HG03457 (cell line): ENCODE results near the gene GNG2.

Experiments used
- ATAC-seq: cut with Tn5 transposase; IDR thresholded peaks from one replicate; pipeline ENCODE4 v1.9.1; 2021; ENCODE audit warnings: moderate number of reproducible peaks; ENCODE audit not compliant: unreplicated experiment

Gene GNG2

DNA sequence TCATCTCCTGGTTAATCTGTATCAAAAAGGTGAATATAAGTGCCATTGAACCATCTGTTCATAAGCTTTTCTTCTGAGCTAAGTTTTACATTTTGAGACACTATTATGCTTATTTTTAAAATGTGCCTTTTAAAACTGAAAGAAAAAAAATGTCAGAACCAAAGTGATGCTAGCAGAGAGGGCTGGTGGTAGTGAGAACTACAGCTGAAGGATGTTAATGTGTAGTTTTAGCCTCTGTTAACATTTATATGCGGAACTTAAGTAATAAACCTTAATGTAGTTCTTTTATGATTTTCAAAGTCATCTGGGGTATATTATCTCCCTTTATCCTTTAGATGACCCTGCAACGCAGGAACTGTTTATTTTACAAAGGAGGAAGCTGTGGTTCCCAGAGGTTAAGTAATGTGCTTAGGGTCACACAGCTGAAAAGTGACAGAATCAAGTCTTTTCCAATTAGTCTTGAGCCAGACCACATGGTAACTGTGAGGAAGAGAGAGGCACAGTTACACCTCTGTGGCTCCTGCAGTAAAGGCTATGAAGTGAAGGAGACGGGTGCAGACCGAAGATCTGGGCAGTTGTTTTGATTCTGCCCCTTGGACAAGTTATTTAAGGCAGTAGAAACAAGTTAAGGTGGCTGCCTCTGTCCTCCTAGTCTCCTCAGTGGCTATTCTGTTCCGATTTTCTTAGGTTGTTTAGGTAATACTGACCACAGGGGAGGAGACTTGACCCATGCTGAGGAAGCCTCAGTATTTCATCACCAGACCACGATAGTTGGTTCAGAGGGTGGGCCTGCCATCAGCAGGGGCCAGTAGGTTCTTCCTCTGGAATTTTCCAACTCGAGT is 23.9 kb downstream of the GNG2 start:
- peak; percentile 70 for ATAC-seq

DNA sequence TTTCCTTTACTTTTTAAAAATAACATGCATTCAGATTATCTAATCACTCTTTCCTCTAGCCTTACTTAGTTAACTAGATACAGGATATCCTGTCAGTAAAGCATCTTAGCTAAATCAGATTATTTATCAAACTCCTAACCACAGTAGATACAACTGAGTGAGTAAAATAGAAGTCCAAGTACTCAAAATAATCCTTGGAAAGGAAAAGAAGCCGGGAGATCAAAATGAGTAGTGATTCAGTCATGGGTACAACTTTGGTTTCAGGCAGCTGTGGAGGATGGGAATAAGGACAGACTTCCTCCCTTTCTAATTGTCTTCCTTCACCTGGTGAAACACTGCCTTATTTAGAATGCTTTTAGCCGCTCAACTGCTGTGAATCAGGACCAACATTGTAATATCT is 29.4 kb downstream of the GNG2 start:
- ATAC-seq = no peak

DNA sequence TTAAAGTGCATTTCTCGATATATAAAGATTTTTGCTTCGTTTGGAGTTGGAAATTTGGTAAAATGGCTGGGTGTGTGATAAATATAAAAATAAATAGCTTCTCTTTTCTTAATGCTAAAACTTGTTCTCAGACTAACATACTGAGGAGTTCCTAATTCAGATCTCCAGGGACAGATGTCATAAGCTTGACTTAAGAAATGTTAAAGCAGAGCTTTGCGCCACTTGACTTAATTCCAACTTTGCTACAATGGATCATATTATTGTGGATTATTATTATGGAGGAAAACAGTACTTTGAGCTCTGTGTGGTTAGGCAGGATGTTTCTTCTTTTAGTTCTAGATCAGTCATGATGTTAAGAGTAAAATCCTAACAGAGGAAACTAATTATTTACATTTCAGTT is 33.8 kb downstream of the GNG2 start:
- no peak for ATAC-seq

DNA sequence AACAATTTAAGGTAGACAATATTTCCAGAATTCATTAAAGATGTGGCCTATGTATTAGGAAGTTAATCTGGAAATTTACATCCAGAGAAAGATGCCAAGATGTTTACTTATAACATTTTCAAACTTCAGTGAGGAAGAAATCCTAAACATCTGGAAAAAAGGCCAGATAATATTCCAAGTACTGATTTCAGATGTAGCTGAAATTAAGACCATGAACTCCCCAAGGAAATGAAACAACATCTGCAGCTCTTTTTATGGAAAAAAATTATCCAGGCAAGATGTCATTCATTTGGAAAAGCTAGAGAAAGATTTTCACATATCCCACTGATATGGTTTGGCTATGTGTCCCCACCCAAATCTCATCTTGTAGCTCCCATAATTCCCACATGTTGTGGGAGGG is 35.0 kb downstream of the GNG2 start:
- ATAC-seq = no peak

DNA sequence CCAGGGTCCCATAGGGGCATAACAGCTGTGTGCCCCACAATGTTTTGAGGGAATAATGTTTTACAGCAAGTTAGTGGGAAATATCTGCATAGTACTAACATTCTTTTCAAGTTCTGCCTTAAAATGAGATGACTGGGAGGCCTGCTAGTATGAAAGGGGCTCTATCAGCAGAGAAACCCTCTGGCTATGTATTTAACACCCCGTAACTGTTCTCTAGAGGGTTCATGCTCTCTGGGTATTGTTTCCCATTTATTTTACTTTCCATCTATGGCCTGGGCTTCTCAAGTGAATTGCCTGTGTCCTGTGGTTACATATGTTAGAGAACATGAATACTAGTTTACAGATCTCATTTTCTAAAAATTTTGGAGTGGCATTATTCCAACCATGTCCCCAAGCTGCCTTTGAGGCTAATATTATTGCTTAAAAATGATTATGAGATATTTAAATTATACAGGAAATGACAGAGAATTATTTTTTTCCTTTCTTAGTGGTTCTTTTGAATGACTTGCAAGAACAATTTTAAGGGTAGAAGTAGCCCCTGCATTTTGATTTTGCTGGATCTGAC is 37.5 kb downstream of the GNG2 start:
- no peak for ATAC-seq

DNA sequence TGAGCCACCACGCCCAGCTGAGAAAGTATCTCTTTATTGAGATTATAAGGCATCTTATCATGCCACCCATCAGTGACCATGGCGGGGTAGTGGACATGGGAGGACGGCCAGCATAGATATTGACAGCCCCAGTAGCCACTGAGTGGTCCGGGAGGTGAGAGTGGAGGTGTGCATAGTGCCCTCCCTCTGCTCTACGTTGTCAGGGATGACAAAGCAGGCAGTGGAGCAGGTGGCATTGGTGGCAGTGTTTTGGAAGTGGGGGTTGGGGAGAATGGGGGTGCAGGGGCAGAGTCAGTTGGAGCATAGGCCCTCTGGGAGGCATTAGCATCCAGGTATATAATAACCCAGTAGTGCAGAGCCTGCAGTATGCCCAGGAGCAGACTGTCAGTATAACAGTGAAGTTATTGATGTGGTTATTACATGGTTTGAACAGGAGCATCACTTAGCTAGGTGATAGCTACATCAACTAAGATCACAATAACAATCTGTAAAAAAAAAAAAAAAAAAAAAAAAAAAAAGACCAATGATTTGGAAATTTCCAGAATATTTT is 41.1 kb downstream of the GNG2 start:
- no peak for ATAC-seq

DNA sequence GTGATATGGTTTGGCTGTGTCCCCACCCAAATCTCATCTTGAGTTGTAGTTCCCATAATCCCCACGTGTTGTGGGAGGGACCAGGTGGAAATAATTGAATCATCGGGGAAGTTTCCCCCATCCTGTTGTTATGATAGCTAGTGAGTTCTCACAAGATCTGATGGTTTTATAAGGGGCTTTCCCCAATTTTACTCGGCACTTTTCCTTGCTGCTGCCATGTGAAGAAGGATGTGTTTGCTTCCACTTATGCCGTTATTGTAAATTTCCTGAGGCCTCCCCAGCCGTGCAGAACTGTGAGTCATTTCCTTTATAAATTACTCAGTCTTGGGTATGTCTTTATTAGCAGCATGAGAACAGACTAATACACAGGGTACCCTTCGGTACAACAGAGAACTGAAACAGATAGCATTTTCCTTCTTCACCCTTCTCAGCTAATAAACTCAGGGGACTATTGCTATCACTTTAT is 45.3 kb downstream of the GNG2 start:
- peak; percentile 63 for ATAC-seq

DNA sequence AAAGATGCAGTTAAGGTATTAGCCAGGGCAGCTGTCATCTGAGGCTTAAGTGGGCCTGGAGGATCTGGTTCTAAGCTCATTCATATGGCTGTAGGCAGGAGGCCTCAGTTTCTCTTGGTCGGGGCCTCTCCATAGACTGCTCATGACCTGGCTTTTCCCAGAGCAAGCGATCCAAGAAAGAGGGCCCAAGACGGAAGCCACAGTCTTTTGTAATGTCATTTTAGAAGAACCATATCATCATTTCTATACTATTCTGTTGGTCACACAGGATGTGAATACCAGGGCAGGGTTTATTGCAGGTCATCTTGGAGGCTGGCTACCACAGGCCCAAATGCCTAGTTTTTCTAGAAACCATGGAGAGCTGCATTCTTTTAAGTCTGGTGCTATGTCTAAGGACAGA is 47.7 kb downstream of the GNG2 start:
- no peak for ATAC-seq

DNA sequence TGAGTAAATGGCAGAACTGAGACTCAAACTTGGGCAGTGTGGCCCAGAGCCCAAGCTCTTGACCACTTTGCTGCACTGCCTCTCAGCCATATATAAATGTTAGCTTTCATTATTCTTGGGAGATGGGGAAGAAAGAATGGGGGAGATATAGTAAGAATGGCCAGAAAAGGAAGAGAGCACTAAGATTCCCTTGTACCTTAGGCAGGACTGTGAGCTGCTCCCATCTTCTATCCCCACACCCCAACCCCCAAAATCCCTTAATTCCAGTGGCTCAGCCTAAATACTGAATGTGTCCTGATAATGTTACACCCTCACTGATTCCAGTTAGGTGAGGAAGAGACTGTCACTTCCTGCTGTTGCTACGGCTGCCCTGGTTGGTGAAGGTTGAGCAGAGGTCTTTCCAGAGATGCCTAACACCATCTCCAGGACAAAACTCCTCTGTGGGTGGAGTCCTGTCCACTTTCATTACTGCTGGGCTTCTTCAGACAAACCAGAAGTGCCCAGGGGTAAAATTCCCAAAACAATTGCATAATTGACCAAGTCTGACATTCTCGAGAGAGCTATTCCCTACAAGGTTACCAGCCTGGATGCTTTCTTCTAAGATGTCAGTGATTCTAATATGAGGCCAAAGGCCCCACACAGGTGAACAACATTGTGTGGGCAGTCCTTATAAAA is 51.8 kb downstream of the GNG2 start:
- no peak for ATAC-seq

DNA sequence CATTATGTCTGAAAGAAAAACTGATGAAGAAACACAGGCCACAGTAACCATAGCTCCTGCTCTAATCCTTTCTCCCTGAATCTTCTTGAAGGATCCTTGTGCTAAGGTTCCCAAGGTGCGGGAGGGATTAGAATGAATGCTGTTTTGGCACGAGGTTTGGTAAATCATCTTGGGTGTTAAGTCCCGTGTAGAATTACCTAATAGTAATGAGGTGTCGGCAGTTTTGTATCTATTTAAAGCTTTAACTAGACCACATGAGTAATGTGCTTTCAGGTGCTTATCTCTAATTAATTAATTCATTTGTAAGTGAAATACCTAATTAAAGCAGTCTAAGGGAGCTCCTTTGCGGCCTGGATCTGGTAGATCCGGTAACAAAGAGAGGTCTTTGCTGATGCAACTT is 53.9 kb downstream of the GNG2 start:
- no peak for ATAC-seq

DNA sequence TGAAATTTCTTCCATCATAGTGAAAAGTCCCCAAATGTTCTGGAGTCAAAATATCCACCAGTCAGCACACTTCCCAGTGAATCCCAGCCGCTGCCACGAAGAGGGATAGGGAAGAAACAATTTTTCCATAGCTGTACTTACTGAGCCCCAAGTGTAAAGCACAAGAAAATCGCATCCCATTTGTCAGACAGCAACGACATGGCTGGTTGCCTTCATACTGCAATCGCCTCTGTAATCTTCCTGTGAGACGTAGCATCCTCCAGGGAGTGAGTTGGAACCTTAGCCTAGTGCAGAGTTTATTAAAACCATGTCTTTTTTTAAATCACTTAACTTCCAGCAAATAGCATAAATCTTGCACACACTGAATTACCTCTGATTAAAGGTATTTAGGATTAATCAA is 56.8 kb downstream of the GNG2 start:
- ATAC-seq = no peak

DNA sequence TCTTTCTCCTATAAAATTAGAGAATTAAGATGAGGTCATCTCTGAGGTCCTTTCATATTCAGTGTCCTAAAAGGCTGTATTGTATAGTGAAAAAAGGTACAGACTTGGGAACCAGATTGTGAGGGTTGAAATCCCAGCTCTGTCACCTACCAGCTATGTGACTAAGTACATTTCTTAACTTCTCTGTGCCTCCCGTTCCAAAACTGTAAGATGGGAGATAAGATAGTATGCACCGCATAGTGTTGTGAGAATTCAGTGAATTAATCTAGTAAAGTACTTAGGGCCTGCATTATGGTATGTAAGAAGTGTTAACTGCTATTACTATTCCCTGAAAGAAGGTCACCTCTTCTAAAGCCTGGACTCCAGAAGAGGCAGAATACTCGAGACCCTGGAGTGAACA is 60.6 kb downstream of the GNG2 start:
- ATAC-seq = no peak

DNA sequence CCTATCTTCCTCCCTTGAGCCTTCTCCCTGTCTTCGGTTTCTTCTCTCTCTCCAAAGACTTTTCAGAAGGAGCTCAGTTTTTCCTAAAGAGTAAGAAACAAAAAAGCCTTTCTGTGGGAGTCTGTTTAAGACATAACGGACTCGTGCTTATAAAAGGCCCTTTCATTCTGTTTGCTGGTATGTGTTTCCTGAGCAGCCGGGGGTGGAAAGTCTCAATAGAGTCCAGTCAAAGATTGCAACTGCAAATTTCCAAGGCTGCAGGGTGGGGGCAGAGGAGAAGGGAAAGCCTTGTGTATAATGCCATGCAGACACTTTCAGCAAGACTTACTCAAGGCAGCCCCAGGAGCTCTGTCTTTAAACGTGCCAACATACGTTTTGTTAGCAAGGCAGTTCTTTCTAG is 62.2 kb downstream of the GNG2 start:
- ATAC-seq = no peak

DNA sequence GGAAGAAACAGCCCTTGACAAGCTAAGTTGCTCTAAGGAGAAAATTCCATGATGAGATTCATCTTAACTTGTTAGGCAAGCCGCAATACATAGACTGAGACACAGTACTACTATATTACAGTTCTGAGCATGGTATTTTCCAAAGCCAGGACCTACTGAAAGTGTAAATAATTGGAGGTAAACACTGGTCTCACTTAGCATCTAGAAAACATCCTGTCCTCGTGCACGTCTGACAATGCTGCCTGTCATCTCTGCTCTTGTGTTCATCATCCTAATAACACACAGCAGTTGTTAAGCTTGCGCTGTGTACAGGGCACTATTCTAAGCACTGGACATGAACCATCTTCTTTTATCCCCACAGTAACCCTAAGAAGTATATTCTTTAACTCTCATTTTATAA is 64.2 kb downstream of the GNG2 start:
- no peak for ATAC-seq

DNA sequence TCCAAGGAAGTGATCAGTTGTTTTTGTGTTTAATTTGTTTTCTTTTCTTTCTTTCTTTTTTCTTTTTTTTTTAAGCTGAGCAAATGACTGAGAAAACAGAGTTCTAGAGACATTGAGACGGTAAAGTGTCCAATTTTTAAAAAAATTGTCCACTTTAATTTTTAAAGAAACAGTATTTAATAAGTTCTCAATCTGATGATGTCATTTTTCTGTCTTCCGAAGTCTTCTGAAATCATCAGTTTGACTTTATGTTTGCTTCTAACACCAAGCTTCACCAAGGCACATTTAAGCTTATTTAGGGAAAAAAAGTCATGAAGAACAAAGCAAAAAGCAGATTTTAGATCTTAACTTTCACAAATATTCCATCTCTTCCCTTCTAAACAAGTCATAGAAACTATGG is 65.6 kb downstream of the GNG2 start:
- no peak for ATAC-seq

DNA sequence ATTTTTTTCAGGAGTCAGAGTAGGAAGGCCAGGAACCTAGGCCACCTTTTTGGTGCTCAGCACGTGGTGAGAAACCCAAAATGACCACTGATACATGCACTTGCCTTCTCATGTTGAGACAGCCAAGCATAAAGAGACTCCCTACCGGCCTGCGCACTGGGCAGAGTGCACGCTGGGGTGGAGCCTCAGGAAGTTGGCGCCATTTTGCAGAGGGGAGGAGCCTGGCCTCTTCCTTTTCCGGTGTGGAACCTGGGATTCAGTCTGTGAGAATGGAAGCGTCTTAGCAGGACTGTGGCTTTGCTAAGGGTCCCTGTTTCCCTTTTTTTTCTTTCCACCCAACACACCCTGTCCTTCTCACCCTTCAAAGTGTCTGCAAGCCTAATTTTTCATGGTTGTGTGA is 66.0 kb downstream of the GNG2 start:
- no peak for ATAC-seq

DNA sequence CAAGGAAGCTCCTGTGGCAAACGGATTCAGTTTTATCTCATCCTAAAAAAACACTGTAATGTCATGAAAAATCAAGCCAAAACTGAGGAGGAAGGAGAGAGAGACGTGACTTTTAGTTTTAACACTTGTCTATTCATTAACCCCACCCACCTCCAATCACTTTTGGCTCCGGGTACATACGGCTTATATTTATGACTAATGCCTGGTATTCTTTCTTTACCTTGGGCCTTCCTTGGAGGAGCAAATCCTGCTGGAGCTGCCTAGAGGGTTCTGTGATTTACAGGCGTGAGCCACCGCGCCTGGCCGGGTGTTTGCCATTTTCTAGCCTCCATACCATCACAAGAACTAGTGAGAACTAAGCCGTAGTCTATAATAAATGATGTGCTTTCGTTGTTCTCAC is 68.2 kb downstream of the GNG2 start:
- ATAC-seq = no peak

DNA sequence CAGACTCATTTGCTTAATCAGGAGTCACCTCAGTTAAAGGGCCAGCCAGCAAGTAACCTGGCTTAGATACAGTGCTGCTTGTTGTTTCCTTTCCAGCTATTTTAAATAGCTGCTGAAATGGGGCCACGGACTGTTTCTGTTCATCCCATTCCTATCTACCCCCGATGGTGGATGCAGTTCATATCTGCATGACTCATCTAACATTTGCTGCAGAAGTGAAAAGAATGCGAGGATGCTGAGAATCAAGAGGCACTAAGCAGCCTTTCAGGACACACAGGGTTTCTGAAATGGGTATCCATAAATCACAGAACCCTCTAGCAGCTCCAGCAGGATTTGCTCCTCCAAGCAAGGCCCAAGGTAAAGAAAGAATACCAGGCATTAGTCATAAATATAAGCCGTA is 68.8 kb downstream of the GNG2 start:
- no peak for ATAC-seq

DNA sequence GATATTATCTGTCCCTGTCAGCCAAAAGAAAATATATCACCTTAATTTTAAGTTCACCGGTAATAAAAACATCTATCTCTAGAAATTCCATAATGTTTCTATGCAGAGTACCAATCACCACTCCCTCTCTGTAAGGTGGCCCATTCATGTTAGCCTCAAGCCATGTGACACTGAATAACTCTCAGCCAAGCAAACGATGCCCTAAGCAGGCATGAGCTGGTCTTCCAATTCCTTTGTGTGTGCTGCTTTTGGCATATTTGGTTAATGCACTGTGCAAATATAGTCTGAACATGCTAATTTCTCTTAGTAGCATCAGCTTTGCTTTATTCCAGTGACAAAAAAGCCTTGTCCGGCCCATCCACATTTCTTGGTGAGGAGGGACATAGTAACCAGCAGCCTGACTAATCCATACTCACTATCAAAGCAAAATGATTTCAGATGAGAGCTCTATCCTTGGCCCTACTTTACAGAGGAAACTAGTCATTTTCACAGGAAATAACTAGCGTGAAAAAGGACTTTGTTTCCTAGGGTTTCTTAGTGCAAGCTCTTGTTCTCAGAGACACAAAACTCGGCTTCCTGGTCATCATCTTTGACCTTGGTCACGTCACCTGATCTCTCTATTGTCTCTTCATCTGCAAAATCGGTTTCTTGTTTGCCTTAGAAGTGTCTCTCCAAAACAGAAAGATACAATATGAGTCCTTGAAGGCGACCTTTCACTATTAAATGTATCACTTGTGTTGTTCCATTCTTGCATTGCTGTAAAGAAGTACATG is 69.7 kb downstream of the GNG2 start:
- no peak for ATAC-seq

DNA sequence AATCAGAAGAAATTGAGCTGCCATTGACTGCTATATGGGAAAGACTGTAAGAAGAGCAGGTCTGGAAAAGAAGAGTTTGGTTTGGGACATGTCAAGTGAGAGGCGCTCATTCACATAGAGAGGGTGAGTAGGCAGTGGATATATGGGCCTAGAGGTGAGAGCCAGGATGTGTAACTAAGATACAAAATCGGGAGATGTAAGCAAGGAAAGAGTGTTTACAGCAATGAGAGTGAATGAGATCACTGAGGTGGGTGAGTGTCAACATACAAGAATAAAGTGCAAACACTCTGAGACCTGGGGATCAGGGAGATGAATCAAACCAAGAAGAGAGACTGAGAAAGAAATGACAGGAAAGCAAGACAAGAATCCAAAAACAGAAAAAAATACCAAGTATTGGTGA is 70.9 kb downstream of the GNG2 start:
- no peak for ATAC-seq

DNA sequence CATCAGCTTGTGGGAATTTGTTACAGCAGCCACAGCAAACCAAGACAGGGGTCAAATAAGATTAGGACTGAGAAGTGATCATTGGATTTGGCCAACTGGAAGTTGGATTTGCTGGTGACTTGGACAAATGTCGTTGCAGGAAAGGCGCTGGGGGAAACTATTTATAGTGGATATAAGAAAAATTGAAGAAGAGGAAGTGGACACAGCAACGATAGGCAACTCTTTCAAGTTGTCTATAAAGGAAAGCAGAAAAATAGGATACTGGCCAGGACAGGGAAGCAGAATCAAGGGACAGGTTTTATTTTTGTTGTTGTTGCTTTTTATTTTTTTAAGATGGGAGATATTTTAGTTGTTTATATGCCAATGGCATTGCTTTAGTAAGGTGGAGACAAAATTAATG is 72.8 kb downstream of the GNG2 start:
- no peak for ATAC-seq
